HUES48 (cell line): Measurements from ENCODE around the gene LDLRAD4.

Experiments
- H3K27ac ChIP-seq: one replicate; pipeline ENCODE4 v1.7.0; 2013; ENCODE audit warnings: low read depth, low read length, inconsistent platforms
- H3K27me3 ChIP-seq: 2 replicates; pipeline ENCODE4 v1.6.1; 2013; ENCODE audit warnings: mild to moderate bottlenecking, low read length; ENCODE audit not compliant: control insufficient read depth, insufficient read depth
- H3K36me3 ChIP-seq: 2 replicates; pipeline ENCODE4 v1.6.1; 2013; ENCODE audit warnings: low read length; ENCODE audit not compliant: control insufficient read depth, insufficient read depth
- H3K4me1 ChIP-seq: 2 replicates; pipeline ENCODE4 v1.6.1; 2013; ENCODE audit warnings: mild to moderate bottlenecking, low read length; ENCODE audit not compliant: control insufficient read depth, insufficient read depth
- H3K4me3 ChIP-seq: 2 replicates; pipeline ENCODE4 v1.5.1; 2013; ENCODE audit warnings: mild to moderate bottlenecking, low read depth, low read length
- H3K9ac ChIP-seq: 2 replicates; pipeline ENCODE4 v1.6.1; 2013; ENCODE audit warnings: mild to moderate bottlenecking, low read depth, low read length, moderate library complexity
- H3K9me3 ChIP-seq: 2 replicates; pipeline ENCODE4 v1.6.1; 2013; ENCODE audit warnings: low read length; ENCODE audit not compliant: control insufficient read depth, insufficient read depth

Gene LDLRAD4

DNA sequence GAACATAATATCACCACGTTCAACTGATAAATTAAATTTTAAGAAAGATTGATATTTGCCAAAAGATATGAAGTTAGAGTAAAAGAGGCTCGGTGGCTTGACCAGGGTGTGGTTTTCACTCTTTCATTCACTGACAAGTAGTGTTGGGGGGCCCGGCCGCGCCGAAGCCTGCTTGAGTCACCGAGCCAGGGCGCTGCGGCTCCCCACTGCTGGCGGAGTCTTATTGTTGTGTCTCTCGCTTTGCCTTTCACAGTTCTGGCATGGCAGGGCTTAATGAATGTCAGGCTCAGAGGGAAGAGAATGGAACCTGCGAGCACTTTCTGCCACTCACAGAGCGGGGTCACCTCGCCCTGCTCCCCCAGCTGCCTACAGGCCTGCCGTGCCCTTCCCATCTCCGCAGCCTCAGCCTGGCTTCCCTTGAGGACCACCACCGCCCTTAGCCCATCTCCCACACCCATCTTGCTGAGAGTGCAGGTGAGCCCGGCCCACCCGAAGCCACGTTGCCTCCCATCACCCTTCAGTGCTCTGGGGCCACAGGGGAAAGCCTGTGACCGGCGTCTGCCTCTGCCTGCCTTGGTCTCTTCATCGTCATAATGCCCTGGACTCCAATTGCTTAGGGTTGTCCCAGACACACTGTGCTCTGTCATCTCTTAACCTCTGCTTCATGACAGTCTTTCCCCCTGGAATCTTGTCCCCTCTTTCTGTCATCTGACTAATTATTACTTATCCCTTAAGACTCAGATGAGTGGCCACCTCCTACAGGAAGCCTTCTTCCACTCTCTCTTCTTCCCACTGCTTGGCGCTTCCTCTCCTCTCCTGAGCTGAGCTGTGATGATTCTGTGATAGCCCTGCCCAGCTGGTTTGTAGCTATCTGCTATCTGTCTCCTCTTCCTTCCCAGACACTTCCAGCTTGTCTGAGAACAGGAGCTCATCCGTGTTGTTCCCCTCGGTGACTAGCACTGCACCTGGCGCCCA, 365.3 kb downstream of the LDLRAD4 start:
- no peak overlapping the region for H3K9ac ChIP-seq
- H3K4me1 ChIP-seq = no peaks in the 10 kb centered on the region
- no peak overlapping the region for H3K27ac ChIP-seq
- H3K9me3 ChIP-seq = no peaks in the 10 kb centered on the region
- H3K4me3 ChIP-seq = no peak overlapping the region
- H3K36me3 ChIP-seq = no peaks in the 10 kb centered on the region
- H3K27me3 ChIP-seq = no peaks in the 10 kb centered on the region

DNA sequence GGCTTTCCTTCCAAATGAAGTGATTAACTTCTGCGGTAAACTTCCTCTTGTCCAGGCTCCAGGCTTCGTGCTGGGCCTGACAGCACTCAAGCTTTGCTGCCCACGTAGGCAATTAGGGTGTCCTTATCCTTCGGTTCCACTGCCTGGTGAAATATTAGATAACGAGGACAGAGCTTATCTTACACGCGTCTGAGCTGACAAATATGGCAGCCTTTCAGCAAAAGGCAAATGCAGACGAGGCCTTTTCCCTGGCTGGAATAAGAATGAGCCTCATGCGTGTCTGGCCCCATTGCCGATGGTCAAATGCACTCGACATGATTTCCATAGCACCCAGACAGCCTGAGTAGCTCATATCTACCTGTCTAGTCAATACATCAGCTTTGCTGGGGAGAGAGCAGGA, 366.3 kb downstream of the LDLRAD4 start:
- H3K4me3 ChIP-seq = no peak overlapping the region

DNA sequence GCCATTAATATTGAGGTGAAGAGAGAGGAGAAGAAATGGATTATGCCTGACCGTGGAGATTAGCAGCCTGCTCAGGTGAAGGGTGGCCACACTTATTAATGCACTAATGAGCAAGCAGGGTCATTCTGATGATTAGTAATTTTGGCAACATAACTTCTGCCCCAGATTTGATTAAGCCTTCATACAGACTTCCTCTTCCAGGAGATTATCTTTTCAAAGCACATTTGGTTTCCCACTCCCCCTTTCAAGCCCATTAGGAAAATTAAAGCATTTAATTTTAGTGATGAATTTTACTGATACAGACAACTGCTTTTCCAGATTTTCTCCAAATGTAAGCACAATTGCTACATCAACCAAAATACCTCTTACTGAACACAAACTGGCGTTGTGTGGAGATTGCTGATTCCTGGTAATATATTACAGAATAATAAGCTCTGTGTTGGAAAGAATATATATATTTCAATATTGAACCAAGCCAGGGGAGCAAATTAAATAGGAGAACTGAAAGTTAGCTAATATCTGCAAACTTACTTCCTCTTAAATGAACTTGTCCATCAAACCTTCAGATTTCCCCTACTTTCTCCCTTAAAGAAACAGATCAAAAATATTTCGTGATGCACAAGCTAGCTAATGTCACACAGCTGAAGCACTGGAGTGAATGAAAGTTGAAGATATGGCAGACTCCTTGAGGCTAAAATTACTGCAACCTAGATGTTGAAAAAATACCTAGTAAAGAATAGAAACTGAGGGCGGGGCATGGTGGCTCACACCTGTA, 367.0 kb downstream of the LDLRAD4 start:
- Histone ChIP-seq H3K9ac (no peak overlapping the region), H3K4me3 (no peak overlapping the region), H3K9me3 (no peaks in the 10 kb centered on the region), H3K4me1 (no peaks in the 10 kb centered on the region), H3K36me3 (no peaks in the 10 kb centered on the region), H3K27ac (no peak overlapping the region), H3K27me3 (no peaks in the 10 kb centered on the region)

More for the DNA sequence above, 366.3 kb downstream of the LDLRAD4 start:
- Histone ChIP-seq H3K36me3 (no peaks in the 10 kb centered on the region), H3K9ac (no peak overlapping the region), H3K27ac (no peak overlapping the region), H3K4me1 (no peaks in the 10 kb centered on the region), H3K27me3 (no peaks in the 10 kb centered on the region), H3K9me3 (no peaks in the 10 kb centered on the region)

- Histone ChIP-seq H3K36me3 (no peaks in the 10 kb centered on the region), H3K9me3 (no peaks in the 10 kb centered on the region), H3K9ac (no peak overlapping the region), H3K4me1 (no peaks in the 10 kb centered on the region), H3K27ac (no peak overlapping the region), H3K27me3 (no peaks in the 10 kb centered on the region), H3K4me3 (no peak overlapping the region)
Observed at GRCh38 chr18:13587001-13587400, 368.4 kb downstream of the LDLRAD4 start.

GRCh38 chr18:13587477-13587876, 368.9 kb downstream of the LDLRAD4 start:
- H3K27ac ChIP-seq = no peak overlapping the region
- H3K9ac ChIP-seq = no peak overlapping the region
- H3K4me3 ChIP-seq = no peak overlapping the region
- no peaks in the 10 kb centered on the region for H3K27me3 ChIP-seq
- no peaks in the 10 kb centered on the region for H3K4me1 ChIP-seq
- H3K36me3 ChIP-seq = no peaks in the 10 kb centered on the region
- H3K9me3 ChIP-seq = no peaks in the 10 kb centered on the region

- H3K36me3 ChIP-seq = no peaks in the 10 kb centered on the region
- no peaks in the 10 kb centered on the region for H3K9me3 ChIP-seq
- no peak overlapping the region for H3K27ac ChIP-seq
- no peak overlapping the region for H3K9ac ChIP-seq
- no peaks in the 10 kb centered on the region for H3K27me3 ChIP-seq
- no peak overlapping the region for H3K4me3 ChIP-seq
- no peaks in the 10 kb centered on the region for H3K4me1 ChIP-seq
Observed at GRCh38 chr18:13587937-13588336, 369.4 kb downstream of the LDLRAD4 start.

- H3K9me3 ChIP-seq = no peaks in the 10 kb centered on the region
- H3K27ac ChIP-seq = no peak overlapping the region
- H3K36me3 ChIP-seq = no peaks in the 10 kb centered on the region
- H3K9ac ChIP-seq = no peak overlapping the region
- H3K4me1 ChIP-seq = no peaks in the 10 kb centered on the region
- H3K27me3 ChIP-seq = no peaks in the 10 kb centered on the region
- no peak overlapping the region for H3K4me3 ChIP-seq
Observed at GRCh38 chr18:13589316-13589715, 370.8 kb downstream of the LDLRAD4 start.

- Histone ChIP-seq H3K4me1 (no peaks in the 10 kb centered on the region), H3K4me3 (no peak overlapping the region), H3K27me3 (no peaks in the 10 kb centered on the region), H3K9me3 (no peaks in the 10 kb centered on the region), H3K36me3 (no peaks in the 10 kb centered on the region), H3K27ac (no peak overlapping the region), H3K9ac (no peak overlapping the region)
Observed at GRCh38 chr18:13589943-13590342, 371.4 kb downstream of the LDLRAD4 start.

DNA sequence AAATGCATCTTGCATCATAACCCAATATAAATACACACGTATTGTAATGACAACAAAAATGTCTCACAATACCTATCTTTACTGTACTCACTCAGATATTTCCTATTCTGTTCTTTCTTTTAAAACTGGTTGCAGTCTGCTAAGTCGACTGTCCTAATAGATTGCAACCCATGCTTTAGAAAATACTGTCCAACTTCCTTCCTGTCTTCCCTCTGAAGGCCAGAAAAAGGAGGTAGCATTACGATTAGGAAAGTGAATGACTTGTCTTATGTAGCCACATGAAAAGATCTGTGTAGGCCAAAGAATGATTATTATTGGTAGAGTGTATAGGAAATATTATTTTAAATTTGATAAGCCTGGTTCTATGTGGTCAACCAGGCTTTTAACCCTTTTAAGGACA, 373.7 kb downstream of the LDLRAD4 start:
- H3K9ac ChIP-seq = no peak overlapping the region
- peaks cover 5% of the 10 kb centered on the region for H3K9me3 ChIP-seq
- H3K27ac ChIP-seq = no peak overlapping the region
- H3K27me3 ChIP-seq = no peaks in the 10 kb centered on the region
- no peaks in the 10 kb centered on the region for H3K4me1 ChIP-seq
- H3K36me3 ChIP-seq = no peaks in the 10 kb centered on the region
- no peak overlapping the region for H3K4me3 ChIP-seq

DNA sequence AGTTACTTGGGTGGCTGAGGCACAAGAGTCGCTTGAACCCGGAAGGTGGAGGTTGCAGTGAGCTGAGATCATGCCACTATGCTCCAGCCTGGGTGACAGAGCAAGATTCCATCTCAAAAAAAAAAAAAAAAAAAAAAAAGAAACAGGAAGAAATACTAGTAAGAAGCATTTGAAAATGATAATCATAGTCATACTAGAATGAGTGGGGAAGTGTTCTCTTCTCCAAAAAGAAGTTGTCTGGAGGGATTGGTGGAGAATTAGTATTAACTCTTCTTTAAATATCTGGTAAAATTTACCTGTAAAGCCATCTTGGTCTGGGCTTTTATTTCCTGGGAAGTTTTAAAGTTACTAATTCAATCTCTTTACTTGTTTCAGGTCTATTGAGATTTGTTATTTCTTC, 376.0 kb downstream of the LDLRAD4 start:
- Histone ChIP-seq H3K36me3 (no peaks in the 10 kb centered on the region), H3K9ac (no peak overlapping the region), H3K4me3 (no peak overlapping the region), H3K27me3 (no peaks in the 10 kb centered on the region), H3K27ac (no peak overlapping the region), H3K9me3 (peaks cover 14% of the 10 kb centered on the region), H3K4me1 (no peaks in the 10 kb centered on the region)

GRCh38 chr18:13597068-13597467, 378.5 kb downstream of the LDLRAD4 start:
- Histone ChIP-seq H3K9me3 (peaks cover 17% of the 10 kb centered on the region), H3K4me3 (no peak overlapping the region), H3K4me1 (no peaks in the 10 kb centered on the region), H3K36me3 (no peaks in the 10 kb centered on the region), H3K27me3 (no peaks in the 10 kb centered on the region), H3K9ac (no peak overlapping the region), H3K27ac (no peak overlapping the region)
